Left lung (tissue), 10 donors: Measurements from ENCODE around the gene FGD3. TPM values are rescaled to one million over a fixed set of nuclear protein-coding genes. Genes with fewer than 3 reads are reported as not detected.
A peak's percentile ranks its signal among the peaks of the same experiment; 100 is the strongest.

Experiments used
- ATAC-seq: fragments of 200-7000 bp; cut with Tn5 transposase; one replicate; pipeline ENCODE4 v1.9.1; 2020; ENCODE audit warnings: moderate library complexity
- DNase-seq, 4 donors: peaks; one replicate each; pipeline ENCODE4 v3.0.0-alpha.2; 2013 to 2020
- H3K27ac ChIP-seq, 2 donors: fragments of 200-600 bp; sonication (generic) in 1 of 2; one replicate each; pipeline versions ENCODE4 v1.5.0 to v1.8.0; 2020 to 2021
- H3K27me3 ChIP-seq, 2 donors: fragments of 200-600 bp; sonication (generic) in 1 of 2; one replicate each; pipeline versions ENCODE4 v1.5.0 to v1.8.0; 2020 to 2021
- H3K36me3 ChIP-seq, 2 donors: fragments of 200-600 bp; sonication (generic) in 1 of 2; one replicate each; pipeline versions ENCODE4 v1.5.0 to v1.8.0; 2020 to 2021
- H3K4me1 ChIP-seq, 2 donors: fragments of 200-600 bp; one replicate each; pipeline ENCODE4 v1.8.0; 2021
- H3K4me3 ChIP-seq, 2 donors: fragments of 200-600 bp; sonication (generic) in 1 of 2; one replicate each; pipeline versions ENCODE4 v1.5.0 to v1.8.0; 2020 to 2021; ENCODE audit warnings: mild to moderate bottlenecking in 1 of 2
- H3K9me3 ChIP-seq, 2 donors: fragments of 200-600 bp; sonication (generic) in 1 of 2; one replicate each; pipeline versions ENCODE4 v1.5.0 to v1.8.0; 2020 to 2021
- CTCF ChIP-seq, 2 donors: fragments of 200-600 bp; sonication (generic) in 1 of 2; IDR thresholded peaks; one replicate each; pipeline versions ENCODE4 v1.5.0 to v1.8.0; 2021; ENCODE audit warnings: antibody characterized with exemption in 2 of 2
- intact Hi-C, 2 donors: fragments of 100-400 bp; cut with DNase I; formaldehyde crosslinking; loops; one replicate each; pipeline versions ENCODE4 v1.11.2 to v1.14.2; 2022
- polyA plus RNA-seq, 6 donors: library from polyadenylated mRNA; unstranded; fragments of 120-200 nt; gene quantifications; one replicate each; pipeline ENCODE4 v1.2.1, GENCODE V29; 2013; ENCODE audit not compliant: insufficient read length in 6 of 6
- total RNA-seq, 2 donors: library from RNA; stranded (reverse); fragmentation: NEBNext Ultra II Directional; extraction: Animal tissue kit (Norgen Biotek cat#: 25700); gene quantifications; one replicate each; pipeline ENCODE4 v1.2.1, GENCODE V29; 2021
- donor health status: DM: no; HTN: yes; CAD: no.
- donor health status: DM: no; HTN: no; CAD: no.

Gene FGD3
- total and polyA plus RNA-seq, 8 donors: 4.2 to 29.9 (median 7.8) TPM

DNA sequence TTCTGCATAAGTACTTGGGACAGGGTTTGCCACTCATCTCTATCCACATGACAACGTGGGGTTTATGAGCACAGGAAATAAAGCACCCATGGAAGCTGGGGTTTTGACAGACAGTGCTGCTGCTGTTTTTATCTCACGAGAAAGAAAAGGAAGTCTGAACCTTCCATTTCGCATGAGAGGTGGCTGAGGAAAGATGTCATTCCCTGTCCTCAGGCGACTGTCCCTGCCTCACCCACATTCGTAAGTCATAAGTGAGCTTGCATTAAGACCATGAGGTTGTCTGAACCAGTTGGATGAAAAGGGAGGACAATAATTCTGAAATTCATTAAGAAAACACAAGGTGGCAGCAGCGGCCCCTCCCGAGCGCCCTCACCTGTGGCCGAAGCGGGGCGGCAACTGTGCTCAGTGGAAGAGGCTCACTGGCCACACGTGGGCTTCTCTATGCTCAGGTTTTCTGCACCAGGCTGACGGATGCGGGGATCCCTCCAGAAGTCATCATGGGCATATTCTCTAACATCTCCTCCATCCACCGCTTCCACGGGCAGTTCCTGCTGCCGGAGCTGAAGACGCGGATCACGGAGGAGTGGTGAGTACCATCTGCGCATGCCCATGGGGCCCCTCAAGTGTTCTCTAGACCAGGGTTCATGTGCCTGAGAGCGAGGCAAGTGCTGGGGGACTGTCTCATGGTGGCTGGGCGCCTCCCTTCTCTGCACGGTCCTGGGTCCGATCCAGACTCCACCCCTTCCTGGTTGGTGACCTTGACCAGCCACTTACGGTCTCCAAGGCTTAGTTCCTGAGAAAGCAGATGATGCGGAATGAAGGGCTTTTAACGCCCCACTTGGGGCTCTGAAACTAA is 56.5 kb downstream of the FGD3 start:
- H3K9me3 ChIP-seq: no peaks in the 10 kb centered on the region
- ATAC-seq (peak; percentile 94), DNase-seq (peak in 3 of 4 donors; percentile 45 to 88 (median 68))
- peaks cover 0 to 64% of the 10 kb centered on the region in 2 donors for H3K36me3 ChIP-seq
- no peaks in the 10 kb centered on the region for H3K27me3 ChIP-seq
- H3K27ac ChIP-seq: peak overlapping the region in 1 of 2 donors; percentile 50
- peaks cover 0 to 11% of the 10 kb centered on the region in 2 donors for H3K4me1 ChIP-seq
- intact Hi-C loops: loop anchor here in 1 of 2 donors (5.0 kb wide), 1 partner anchor 104 kb away; no protein-coding TSS in a partner anchor
- peak overlapping the region; percentile 20 to 30 for H3K4me3 ChIP-seq
- TF ChIP-seq CTCF (IDR thresholded peaks at IDR 0.05): peak; percentile 51 to 62

- no peak for TF ChIP-seq CTCF (IDR thresholded peaks at IDR 0.05)
- Histone ChIP-seq H3K4me1 (peaks cover 0 to 11% of the 10 kb centered on the region in 2 donors), H3K36me3 (peaks cover 0 to 71% of the 10 kb centered on the region in 2 donors), H3K4me3 (no peak overlapping the region), H3K27me3 (no peaks in the 10 kb centered on the region), H3K27ac (no peak overlapping the region), H3K9me3 (no peaks in the 10 kb centered on the region)
- DNase-seq (no peak), ATAC-seq (no peak)
- intact Hi-C loops: loop anchor here in 1 of 2 donors (5.0 kb wide), 1 partner anchor 103 kb away; no protein-coding TSS in a partner anchor
These were observed 57.2 kb downstream of the FGD3 start for GRCh38 chr9:93004561-93004960.

DNA sequence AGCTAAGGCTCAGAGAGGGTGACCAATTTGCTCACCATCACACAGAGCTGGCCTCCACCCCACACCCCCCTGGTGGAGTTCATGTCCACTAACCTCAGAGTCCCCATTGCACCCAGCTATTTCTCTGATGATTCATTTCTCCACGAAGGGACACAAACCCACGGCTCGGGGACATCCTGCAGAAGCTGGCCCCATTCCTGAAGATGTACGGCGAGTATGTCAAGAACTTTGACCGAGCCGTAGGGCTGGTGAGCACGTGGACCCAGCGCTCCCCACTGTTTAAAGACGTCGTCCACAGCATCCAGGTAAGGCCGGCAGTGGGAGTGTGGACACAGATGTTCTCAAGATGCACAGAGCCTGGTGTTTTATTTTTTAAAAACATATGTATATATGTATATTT is 58.6 kb downstream of the FGD3 start:
- Histone ChIP-seq H3K4me3 (no peak overlapping the region), H3K4me1 (peaks cover 0 to 11% of the 10 kb centered on the region in 2 donors), H3K36me3 (peaks cover 0 to 83% of the 10 kb centered on the region in 2 donors), H3K27me3 (no peaks in the 10 kb centered on the region), H3K9me3 (no peaks in the 10 kb centered on the region), H3K27ac (no peak overlapping the region)
- ATAC-seq (no peak), DNase-seq (no peak)
- intact Hi-C loops: no loop called here
- no peak for TF ChIP-seq CTCF (IDR thresholded peaks at IDR 0.05)

DNA sequence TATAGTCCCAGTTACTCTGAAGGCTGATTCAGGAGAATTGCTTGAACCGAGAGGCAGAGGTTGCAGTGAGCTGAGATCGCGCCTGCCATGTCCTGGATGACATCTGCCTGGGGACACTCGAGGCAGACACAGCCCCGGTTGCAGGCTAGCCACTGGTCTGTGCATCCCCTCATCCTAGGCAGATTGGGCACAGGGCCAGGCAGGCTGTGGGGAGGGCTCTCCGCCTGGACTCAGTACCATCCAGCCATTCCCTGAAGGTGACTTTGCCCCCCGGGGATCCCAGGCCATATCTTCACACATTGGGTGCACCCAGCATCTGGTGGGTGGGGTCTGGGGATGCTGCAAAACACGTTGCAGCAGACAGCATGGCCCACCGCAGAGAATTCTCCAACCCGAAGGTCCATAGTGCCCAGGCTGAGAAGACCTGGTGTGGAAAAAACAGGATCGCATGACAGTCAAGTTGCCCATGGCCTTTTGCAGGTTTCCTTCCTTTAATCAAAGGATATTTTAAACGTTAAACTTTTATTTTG is 60.3 kb downstream of the FGD3 start:
- no peak overlapping the region for H3K4me3 ChIP-seq
- peaks cover 0 to 11% of the 10 kb centered on the region in 2 donors for H3K4me1 ChIP-seq
- H3K9me3 ChIP-seq: no peaks in the 10 kb centered on the region
- intact Hi-C loops: no loop called here
- no peak for TF ChIP-seq CTCF (IDR thresholded peaks at IDR 0.05)
- H3K27ac ChIP-seq: no peak overlapping the region
- no peaks in the 10 kb centered on the region for H3K27me3 ChIP-seq
- ATAC-seq (no peak), DNase-seq (no peak)
- H3K36me3 ChIP-seq: peaks cover 0 to 94% of the 10 kb centered on the region in 2 donors

GRCh38 chr9:93008457-93008856 is 61.1 kb downstream of the FGD3 start:
- no peak for TF ChIP-seq CTCF (IDR thresholded peaks at IDR 0.05)
- Histone ChIP-seq H3K4me3 (no peak overlapping the region), H3K9me3 (no peaks in the 10 kb centered on the region), H3K36me3 (peaks cover 0 to 94% of the 10 kb centered on the region in 2 donors), H3K4me1 (peaks cover 0 to 7% of the 10 kb centered on the region in 2 donors), H3K27me3 (no peaks in the 10 kb centered on the region), H3K27ac (no peak overlapping the region)
- ATAC-seq: peak; percentile 51
- DNase-seq: no peak
- intact Hi-C loops: no loop called here
